ENCODE data around the gene NT5E. TPM values are rescaled to one million over a fixed set of nuclear protein-coding genes. Genes with fewer than 3 reads are reported as not detected.
"Not testable (repeated sequence)": the region's sequence is repeated elsewhere in the genome, so short reads cannot be mapped to it uniquely, and the experiment has no call there.

The NT5E gene
- total RNA-seq, result 1 to 10 TPM in 1 of 2 experiments, under 1 TPM in 1; 0.55 to 1.4 TPM

GRCh38 chr6:85449818-85450759 lies at the start of gene NT5E:
Gene NT5E (plus strand): TSS chr6:85450083. CDS start chr6:85450140, 57 bp downstream.
- Mint-ChIP-seq H3K27me3 (ENCODE audit: low read depth) (peaks cover 52% of the 10 kb centered on the region), H3K4me1 (ENCODE audit: low read depth) (peaks cover 27% of the 10 kb centered on the region)
- intact Hi-C loops (cut with micrococcal nuclease), result loop anchor here (1.0 kb wide), 2 partner anchors 11 to 33 kb away; no protein-coding TSS in a partner anchor

GRCh38 chr6:85400331-85400730 lies 49.6 kb upstream of the NT5E start:
- Mint-ChIP-seq H3K9me3 (peaks cover 2% of the 10 kb centered on the region), H3K27ac (no peak overlapping the region), H3K36me3 (ENCODE audit: low read depth) (no peaks in the 10 kb centered on the region), H3K4me1 (ENCODE audit: low read depth) (peaks cover 11% of the 10 kb centered on the region), H3K4me3 (no peak overlapping the region), H3K27me3 (ENCODE audit: low read depth) (peaks cover 1% of the 10 kb centered on the region)
- DNase-seq, result no peak
- intact Hi-C loops (cut with micrococcal nuclease), result no loop called here
- CTCF ChIA-PET, result interaction anchor here (0.6 to 2.5 kb wide), 3 partner anchors 83 to 713 kb away, joined by 3 to 9 read pairs (median 3); no protein-coding TSS in a partner anchor

More at GRCh38 chr6:85449818-85450759, at the start of gene NT5E:
- peak within 1 kb of the TSS; percentile 76 for H3K4me3 Mint-ChIP-seq
- CTCF ChIA-PET, result interaction anchor here (0.6 to 4.2 kb wide), 6 partner anchors 8 to 119 kb away, joined by 3 to 46 read pairs (median 6); no protein-coding TSS in a partner anchor
- H3K9me3 Mint-ChIP-seq, result no peaks in the 10 kb centered on the region
- DNase-seq, result peak; percentile 37
- H3K36me3 Mint-ChIP-seq (ENCODE audit: low read depth), result no peaks in the 10 kb centered on the region
- H3K27ac Mint-ChIP-seq, result peak within 1 kb of the TSS; percentile 63

- Mint-ChIP-seq H3K27ac (no peak overlapping the region), H3K36me3 (ENCODE audit: low read depth) (no peaks in the 10 kb centered on the region), H3K9me3 (peaks cover 2% of the 10 kb centered on the region), H3K4me3 (no peak overlapping the region), H3K27me3 (ENCODE audit: low read depth) (peaks cover 1% of the 10 kb centered on the region), H3K4me1 (ENCODE audit: low read depth) (peaks cover 17% of the 10 kb centered on the region)
- intact Hi-C loops (cut with micrococcal nuclease), result no loop called here
- DNase-seq, result no peak
- CTCF ChIA-PET, result interaction anchor here (2.5 kb wide), 1 partner anchor 82 kb away, joined by 9 read pairs; no protein-coding TSS in a partner anchor
Observed at GRCh38 chr6:85401186-85402021, 48.5 kb upstream of the NT5E start.

- no peaks in the 10 kb centered on the region for H3K36me3 Mint-ChIP-seq (ENCODE audit: low read depth)
- H3K4me3 Mint-ChIP-seq, result no peak overlapping the region
- peaks cover 1% of the 10 kb centered on the region for H3K27me3 Mint-ChIP-seq (ENCODE audit: low read depth)
- intact Hi-C loops (cut with micrococcal nuclease), result no loop called here
- DNase-seq, result no peak
- peaks cover 17% of the 10 kb centered on the region for H3K4me1 Mint-ChIP-seq (ENCODE audit: low read depth)
- CTCF ChIA-PET, result no interaction called here
- H3K27ac Mint-ChIP-seq, result no peak overlapping the region
- H3K9me3 Mint-ChIP-seq, result peaks cover 2% of the 10 kb centered on the region
Observed at GRCh38 chr6:85402071-85402470, 47.8 kb upstream of the NT5E start.

GRCh38 chr6:85402922-85403321 lies 47.0 kb upstream of the NT5E start:
- Mint-ChIP-seq H3K27me3 (ENCODE audit: low read depth) (peaks cover 1% of the 10 kb centered on the region), H3K27ac (no peak overlapping the region), H3K36me3 (ENCODE audit: low read depth) (no peaks in the 10 kb centered on the region), H3K4me1 (ENCODE audit: low read depth) (peaks cover 17% of the 10 kb centered on the region), H3K4me3 (no peak overlapping the region), H3K9me3 (no peaks in the 10 kb centered on the region)
- DNase-seq, result no peak
- CTCF ChIA-PET, result no interaction called here
- intact Hi-C loops (cut with micrococcal nuclease), result no loop called here

- no peak overlapping the region for H3K4me3 Mint-ChIP-seq
- H3K36me3 Mint-ChIP-seq (ENCODE audit: low read depth), result no peaks in the 10 kb centered on the region
- no peak for DNase-seq
- intact Hi-C loops (cut with micrococcal nuclease), result no loop called here
- peaks cover 17% of the 10 kb centered on the region for H3K4me1 Mint-ChIP-seq (ENCODE audit: low read depth)
- H3K9me3 Mint-ChIP-seq, result no peaks in the 10 kb centered on the region
- H3K27me3 Mint-ChIP-seq (ENCODE audit: low read depth), result peaks cover 1% of the 10 kb centered on the region
- CTCF ChIA-PET, result interaction anchor here (0.6 kb wide), 1 partner anchor 133 kb away, joined by 3 read pairs; no protein-coding TSS in a partner anchor
- peak overlapping the region; percentile 13 for H3K27ac Mint-ChIP-seq
Observed at GRCh38 chr6:85403331-85404015, 46.4 kb upstream of the NT5E start.

GRCh38 chr6:85404016-85404563 lies 45.8 kb upstream of the NT5E start:
- H3K27ac Mint-ChIP-seq; CTCF ChIA-PET; H3K9me3 Mint-ChIP-seq; DNase-seq; H3K27me3 Mint-ChIP-seq (ENCODE audit: low read depth); intact Hi-C loops (cut with micrococcal nuclease); H3K4me3 Mint-ChIP-seq; H3K36me3 Mint-ChIP-seq (ENCODE audit: low read depth): not testable (repeated sequence)
- H3K4me1 Mint-ChIP-seq (ENCODE audit: low read depth), result peaks cover 17% of the 10 kb centered on the region

- no peak overlapping the region for H3K4me3 Mint-ChIP-seq
- H3K27me3 Mint-ChIP-seq (ENCODE audit: low read depth), result peaks cover 1% of the 10 kb centered on the region
- no peaks in the 10 kb centered on the region for H3K36me3 Mint-ChIP-seq (ENCODE audit: low read depth)
- CTCF ChIA-PET, result interaction anchor here (0.5 to 0.6 kb wide), 2 partner anchors 43 to 133 kb away, joined by 3 read pairs; no protein-coding TSS in a partner anchor
- no peak overlapping the region for H3K27ac Mint-ChIP-seq
- H3K4me1 Mint-ChIP-seq (ENCODE audit: low read depth), result peaks cover 17% of the 10 kb centered on the region
- no peak for DNase-seq
- H3K9me3 Mint-ChIP-seq, result no peaks in the 10 kb centered on the region
- intact Hi-C loops (cut with micrococcal nuclease), result no loop called here
Observed at GRCh38 chr6:85404564-85405174, 45.2 kb upstream of the NT5E start.

GRCh38 chr6:85405175-85405852 lies 44.6 kb upstream of the NT5E start:
- CTCF ChIA-PET, result interaction anchor here (0.5 to 0.6 kb wide), 2 partner anchors 43 to 132 kb away, joined by 3 read pairs; no protein-coding TSS in a partner anchor
- Mint-ChIP-seq H3K4me1 (ENCODE audit: low read depth) (peaks cover 17% of the 10 kb centered on the region), H3K27ac (no peak overlapping the region), H3K9me3 (no peaks in the 10 kb centered on the region), H3K27me3 (ENCODE audit: low read depth) (peaks cover 1% of the 10 kb centered on the region), H3K4me3 (no peak overlapping the region), H3K36me3 (ENCODE audit: low read depth) (no peaks in the 10 kb centered on the region)
- intact Hi-C loops (cut with micrococcal nuclease), result no loop called here
- DNase-seq, result no peak

- DNase-seq, result no peak
- Mint-ChIP-seq H3K4me3 (no peak overlapping the region), H3K4me1 (ENCODE audit: low read depth) (peaks cover 17% of the 10 kb centered on the region), H3K27ac (no peak overlapping the region), H3K27me3 (ENCODE audit: low read depth) (peaks cover 1% of the 10 kb centered on the region), H3K9me3 (no peaks in the 10 kb centered on the region), H3K36me3 (ENCODE audit: low read depth) (no peaks in the 10 kb centered on the region)
- CTCF ChIA-PET, result no interaction called here
- intact Hi-C loops (cut with micrococcal nuclease), result no loop called here
Observed at GRCh38 chr6:85405853-85406198, 44.1 kb upstream of the NT5E start.

- H3K27ac Mint-ChIP-seq, result no peak overlapping the region
- peaks cover 1% of the 10 kb centered on the region for H3K27me3 Mint-ChIP-seq (ENCODE audit: low read depth)
- peaks cover 17% of the 10 kb centered on the region for H3K4me1 Mint-ChIP-seq (ENCODE audit: low read depth)
- CTCF ChIA-PET, result no interaction called here
- no peaks in the 10 kb centered on the region for H3K9me3 Mint-ChIP-seq
- intact Hi-C loops (cut with micrococcal nuclease), result no loop called here
- H3K4me3 Mint-ChIP-seq, result no peak overlapping the region
- DNase-seq, result no peak
- H3K36me3 Mint-ChIP-seq (ENCODE audit: low read depth), result no peaks in the 10 kb centered on the region
Observed at GRCh38 chr6:85406641-85407075, 43.2 kb upstream of the NT5E start.
